Measurements from ENCODE around the gene FOXP1. TPM values are rescaled to one million over a fixed set of nuclear protein-coding genes. Genes with fewer than 3 reads are reported as not detected.

FOXP1 gene
- total RNA-seq, 1 experiment from 2014 or later = 75.3 TPM

- H3K4ac ChIP-seq (ENCODE audit: low read depth, low read length) = no peak overlapping the region
- H3K79me2 ChIP-seq (ENCODE audit: insufficient read depth, low read length) = no peaks in the 10 kb centered on the region
- no peak overlapping the region for H4K91ac ChIP-seq (ENCODE audit: insufficient read length, low read depth, low read length)
- peaks cover 4 to 7% of the 10 kb centered on the region in 2 experiments; a peak in 4 of 5 replicates for H3K9me3 Mint-ChIP-seq
- no peaks in the 10 kb centered on the region for H3K9me3 ChIP-seq (ENCODE audit: control insufficient read depth, low read depth, low read length)
- H4K5ac ChIP-seq (ENCODE audit: insufficient read length, low read depth, low read length) = no peak overlapping the region
- DNase-seq = no peak
- H3K23me2 ChIP-seq (ENCODE audit: insufficient read length, low read depth, low read length, poor library complexity, severe bottlenecking) = no peaks in the 10 kb centered on the region
- no peaks in the 10 kb centered on the region for H3K79me1 ChIP-seq (ENCODE audit: insufficient read depth, low read depth, low read length, poor library complexity, severe bottlenecking)
- H3K27ac Mint-ChIP-seq = no peak overlapping the region; a peak in 1 of 7 replicates
- H3K36me3 Mint-ChIP-seq (ENCODE audit: insufficient read depth in 1 of 3, low read depth in 3 of 3) = peaks cover 9 to 12% (median 12%) of the 10 kb centered on the region in 3 experiments; a peak in 6 of 7 replicates
- no peaks in the 10 kb centered on the region for H3K27me3 ChIP-seq (ENCODE audit: insufficient read depth, low read length)
- no peak overlapping the region for H3K18ac ChIP-seq (ENCODE audit: insufficient read length, low read depth, low read length)
- H3K27ac ChIP-seq (ENCODE audit: insufficient read length, low read depth, low read length) = no peak overlapping the region
- H2BK12ac ChIP-seq (ENCODE audit: insufficient read length, low read depth, low read length) = no peak overlapping the region
- peaks cover 18 to 23% of the 10 kb centered on the region in 2 experiments for H3K4me1 Mint-ChIP-seq
- H3K4me2 ChIP-seq (ENCODE audit: insufficient read depth, insufficient read length, low read length) = no peak overlapping the region
- no peak overlapping the region for H2AFZ ChIP-seq (ENCODE audit: low read length)
- no CpG with 5 or more reads among the region's 6 CpGs for WGBS (ENCODE audit: extremely low coverage, insufficient read length, low lambda C conversion rate)
- H2BK120ac ChIP-seq (ENCODE audit: low read depth, low read length, poor library complexity, severe bottlenecking) = no peak overlapping the region
- H4K20me1 ChIP-seq (ENCODE audit: control insufficient read depth, insufficient read depth, insufficient read length) = no peaks in the 10 kb centered on the region
- no peak overlapping the region for H3T11ph ChIP-seq (ENCODE audit: low read length)
- no peak overlapping the region for H2BK15ac ChIP-seq (ENCODE audit: low read depth, low read length)
- no peaks in the 10 kb centered on the region for H3K27me3 Mint-ChIP-seq (ENCODE audit: low read depth)
- no peak overlapping the region for H2BK20ac ChIP-seq (ENCODE audit: low read depth, low read length, poor library complexity, severe bottlenecking)
- H2BK5ac ChIP-seq (ENCODE audit: insufficient read length, low read length) = no peak overlapping the region
- H3K14ac ChIP-seq (ENCODE audit: insufficient read depth, low read length) = no peak overlapping the region
- no peak overlapping the region for H3K23ac ChIP-seq (ENCODE audit: insufficient read length, low read depth, low read length)
- no peak for TF ChIP-seq CTCF (conservative IDR thresholded peaks at IDR 0.05)
- no peak overlapping the region for H2AK5ac ChIP-seq (ENCODE audit: insufficient read length, low read length)
- no peak overlapping the region for H3K4me3 Mint-ChIP-seq
- H3K56ac ChIP-seq (ENCODE audit: insufficient read length, low read depth, low read length) = no peak overlapping the region
- peaks cover 7% of the 10 kb centered on the region; the same call in 1 of the 2 replicates for H3K4me1 ChIP-seq (ENCODE audit: insufficient read depth, low read length)
- no peak overlapping the region for H3K9ac ChIP-seq (ENCODE audit: extremely low read depth, insufficient read length, low read length)
- H4K8ac ChIP-seq (replicated peaks; ENCODE audit: insufficient read length, low read depth, low read length) = no peak overlapping the region
These were observed 556.6 kb downstream of the FOXP1 start for GRCh38 chr3:71026634-71027578.

Data from H9 (cell line).